ENCODE measurements around the gene RPL38. TPM values are rescaled to one million over a fixed set of nuclear protein-coding genes. Genes with fewer than 3 reads are reported as not detected.

RPL38 gene
- total and polyA plus RNA-seq, 2 experiments from 2014 or later: 286 to 5,312 TPM

- Mint-ChIP-seq H3K4me3 (no peak overlapping the region), H3K27me3 (ENCODE audit: insufficient read depth, low read depth, poor library complexity) (peaks cover 23% of the 10 kb centered on the region), H3K9me3 (peaks cover 22% of the 10 kb centered on the region), H3K27ac (no peak overlapping the region), H3K36me3 (ENCODE audit: low read depth) (peaks cover 14% of the 10 kb centered on the region), H3K4me1 (peaks cover 14% of the 10 kb centered on the region)
- no peak overlapping the region for H3K27ac ChIP-seq (ENCODE audit: low read depth)
- no peaks in the 10 kb centered on the region for H3K79me2 ChIP-seq (replicated peaks; ENCODE audit: insufficient read depth)
- no peak overlapping the region for H2AFZ ChIP-seq
- peaks cover 5% of the 10 kb centered on the region for H3K4me1 ChIP-seq (ENCODE audit: insufficient read depth)
- ATAC-seq (no peak; the same call in 2 of the 3 replicates), DNase-seq (ENCODE audit: low spot score) (no peak)
- no peaks in the 10 kb centered on the region for H4K20me1 ChIP-seq (replicated peaks; ENCODE audit: insufficient read depth)
- H3K9me2 ChIP-seq (ENCODE audit: insufficient read depth): no peaks in the 10 kb centered on the region
- no peak overlapping the region for H3K4me2 ChIP-seq
- H3F3A ChIP-seq (replicated peaks; ENCODE audit: low read depth): 0 out of 2 replicates have a peak, but pooled peaks cover 4% of the 10 kb centered on the region
- no peaks in the 10 kb centered on the region for H3K36me3 ChIP-seq (ENCODE audit: insufficient read depth)
- TF ChIP-seq STAT1 (IDR thresholded peaks at IDR 0.05; ENCODE audit: unreplicated experiment): no peak
- no peak overlapping the region for H3K4me3 ChIP-seq
- no peaks in the 10 kb centered on the region for H3K27me3 ChIP-seq (ENCODE audit: insufficient read depth)
These were observed 46.3 kb downstream of the RPL38 start for GRCh38 chr17:74249590-74250270.

DNA sequence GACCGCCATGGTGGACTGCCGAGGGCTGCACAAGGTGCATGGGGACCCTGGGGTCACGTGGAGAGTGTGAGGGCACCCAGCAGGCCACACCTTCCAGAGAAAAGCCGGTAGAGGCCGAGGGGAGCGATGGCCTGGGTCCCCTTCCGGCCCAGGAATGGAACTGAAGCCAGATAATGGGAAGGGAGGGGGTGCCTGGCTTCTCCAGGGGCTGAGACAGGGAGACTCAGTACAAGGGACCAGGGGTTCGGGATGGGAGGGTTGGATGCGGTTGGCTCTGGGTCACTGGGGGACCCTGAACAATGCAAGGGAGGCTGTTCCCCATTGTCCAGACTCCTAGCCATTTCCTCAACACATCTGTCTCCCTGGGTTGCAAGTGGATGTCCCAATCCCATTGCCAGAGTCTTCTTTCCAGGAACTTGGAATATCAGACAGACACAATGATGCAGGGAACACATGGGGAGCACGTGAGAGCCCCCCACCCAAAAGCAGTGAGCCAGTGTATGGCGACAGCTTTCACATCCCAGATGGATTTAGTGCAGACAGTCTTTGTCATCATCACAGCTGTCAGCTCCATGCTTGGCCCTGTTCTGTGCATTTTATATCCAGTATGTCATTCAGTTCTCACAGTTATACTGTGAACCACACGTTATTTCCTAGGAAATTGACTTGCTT, 47.0 kb downstream of the RPL38 start:
- DNase-seq (ENCODE audit: low spot score) (no peak), ATAC-seq (no peak)
- Mint-ChIP-seq H3K4me1 (peaks cover 10% of the 10 kb centered on the region), H3K36me3 (ENCODE audit: low read depth) (peaks cover 14% of the 10 kb centered on the region), H3K9me3 (peaks cover 21% of the 10 kb centered on the region), H3K27me3 (ENCODE audit: insufficient read depth, low read depth, poor library complexity) (peaks cover 20% of the 10 kb centered on the region), H3K4me3 (no peak overlapping the region), H3K27ac (no peak overlapping the region)
- Histone ChIP-seq H3K27me3 (ENCODE audit: insufficient read depth) (no peaks in the 10 kb centered on the region), H3K4me2 (no peak overlapping the region), H3K4me3 (no peak overlapping the region), H3K36me3 (ENCODE audit: insufficient read depth) (no peaks in the 10 kb centered on the region), H3K4me1 (ENCODE audit: insufficient read depth) (no peaks in the 10 kb centered on the region), H3F3A (replicated peaks; ENCODE audit: low read depth) (no peaks in the 10 kb centered on the region), H3K27ac (ENCODE audit: low read depth) (no peak overlapping the region), H4K20me1 (replicated peaks; ENCODE audit: insufficient read depth) (no peaks in the 10 kb centered on the region), H2AFZ (no peak overlapping the region), H3K79me2 (replicated peaks; ENCODE audit: insufficient read depth) (no peaks in the 10 kb centered on the region), H3K9me2 (ENCODE audit: insufficient read depth) (no peaks in the 10 kb centered on the region)
- TF ChIP-seq ETS1 (IDR thresholded peaks at IDR 0.05) (no peak), JUNB (IDR thresholded peaks at IDR 0.05; ENCODE audit: unreplicated experiment) (no peak), ZNF331 (CRISPR knock-in tag; IDR thresholded peaks at IDR 0.05; ENCODE audit: low read depth) (no peak), EZH2phosphoT487 (IDR thresholded peaks at IDR 0.05; ENCODE audit: unreplicated experiment) (no peak), POLR2AphosphoS5 (IDR thresholded peaks at IDR 0.05; ENCODE audit: low read depth) (no peak), ZNF114 (CRISPR knock-in tag; IDR thresholded peaks at IDR 0.05) (no peak), CREB1 (CRISPR knock-in tag; IDR thresholded peaks at IDR 0.05; ENCODE audit: low read depth) (no peak), STAT1 (IDR thresholded peaks at IDR 0.05; ENCODE audit: unreplicated experiment) (no peak), ZNF462 (CRISPR knock-in tag; IDR thresholded peaks at IDR 0.05) (no peak), EZH2 (IDR thresholded peaks at IDR 0.05; ENCODE audit: low read depth, unreplicated experiment) (no peak), NANOG (IDR thresholded peaks at IDR 0.05; ENCODE audit: borderline replicate concordance) (no peak)
- TF ChIP-seq, protein P1, sequence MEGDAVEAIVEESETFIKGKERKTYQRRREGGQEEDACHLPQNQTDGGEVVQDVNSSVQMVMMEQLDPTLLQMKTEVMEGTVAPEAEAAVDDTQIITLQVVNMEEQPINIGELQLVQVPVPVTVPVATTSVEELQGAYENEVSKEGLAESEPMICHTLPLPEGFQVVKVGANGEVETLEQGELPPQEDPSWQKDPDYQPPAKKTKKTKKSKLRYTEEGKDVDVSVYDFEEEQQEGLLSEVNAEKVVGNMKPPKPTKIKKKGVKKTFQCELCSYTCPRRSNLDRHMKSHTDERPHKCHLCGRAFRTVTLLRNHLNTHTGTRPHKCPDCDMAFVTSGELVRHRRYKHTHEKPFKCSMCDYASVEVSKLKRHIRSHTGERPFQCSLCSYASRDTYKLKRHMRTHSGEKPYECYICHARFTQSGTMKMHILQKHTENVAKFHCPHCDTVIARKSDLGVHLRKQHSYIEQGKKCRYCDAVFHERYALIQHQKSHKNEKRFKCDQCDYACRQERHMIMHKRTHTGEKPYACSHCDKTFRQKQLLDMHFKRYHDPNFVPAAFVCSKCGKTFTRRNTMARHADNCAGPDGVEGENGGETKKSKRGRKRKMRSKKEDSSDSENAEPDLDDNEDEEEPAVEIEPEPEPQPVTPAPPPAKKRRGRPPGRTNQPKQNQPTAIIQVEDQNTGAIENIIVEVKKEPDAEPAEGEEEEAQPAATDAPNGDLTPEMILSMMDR (conservative IDR thresholded peaks at IDR 0.05; ENCODE audit: low read depth in 2 of 2): no peak

All from GM23338 (cell line).